Right lobe of liver (tissue), 6 donors: ENCODE results near the gene KRTAP20-3. TPM values are rescaled to one million over a fixed set of nuclear protein-coding genes. Genes with fewer than 3 reads are reported as not detected.

Source experiments
- ATAC-seq, 4 donors: fragments of 200-7000 bp; cut with Tn5 transposase; one replicate each; pipeline ENCODE4 v1.9.1; 2020; ENCODE audit warnings: mild to moderate bottlenecking in 4 of 4, moderate library complexity in 4 of 4
- DNase-seq, 3 donors: peaks; one replicate each; pipeline ENCODE4 v3.0.0-alpha.2; 2020
- H3K27ac ChIP-seq, 3 donors: fragments of 200-600 bp; one replicate each; pipeline ENCODE4 v1.8.0; 2022
- H3K27me3 ChIP-seq, 2 donors: fragments of 200-600 bp; one replicate each; pipeline ENCODE4 v1.8.0; 2022
- H3K36me3 ChIP-seq, 4 donors: fragments of 200-600 bp; sonication (generic) in 1 of 4; one replicate each; pipeline versions ENCODE4 v1.5.1 to v1.8.0; 2017 to 2022; ENCODE audit warnings: control low read depth in 1 of 4
- H3K4me1 ChIP-seq, 4 donors: fragments of 200-600 bp; sonication (generic) in 1 of 4; one replicate each; pipeline versions ENCODE4 v1.5.1 to v1.8.0; 2017 to 2022; ENCODE audit warnings: control low read depth in 1 of 4
- H3K4me3 ChIP-seq, 3 donors: fragments of 200-600 bp; one replicate each; pipeline ENCODE4 v1.8.0; 2022
- H3K9me3 ChIP-seq, 4 donors: fragments of 200-600 bp; sonication (generic) in 1 of 4; one replicate each; pipeline versions ENCODE4 v1.5.1 to v1.8.0; 2017 to 2022; ENCODE audit warnings: control low read depth in 1 of 4
- POLR2A ChIP-seq: fragments of 450-650 bp; IDR thresholded peaks from one replicate; pipeline ENCODE4 v1.6.1; 2017; ENCODE audit warnings: antibody characterized with exemption, mild to moderate bottlenecking
- WGBS: methylation state at CpG from one replicate; pipeline ENCODE4 v1.1.6; 2018; ENCODE audit warnings: low coverage, low lambda C conversion rate; ENCODE audit not compliant: insufficient coverage; ENCODE audit errors: missing lambda C conversion rate; 5-methylcytosine and 5-hydroxymethylcytosine counted together
- intact Hi-C, 2 donors: fragments of 100-400 bp; cut with DNase I; formaldehyde crosslinking; loops; one replicate each; pipeline versions ENCODE4 v1.11.2 to v1.14.1; 2022
- long read RNA-seq: library from polyadenylated mRNA; unstranded; transcript quantifications from one replicate; pipeline ENCODE4 v2.0.0, GENCODE V29; 2019
- total RNA-seq, 6 experiments: library from RNA; depleted of rRNA in 2 of 6; stranded (reverse); fragments of >200 nt in 2 of 6; fragmentation: NEBNext Ultra II Directional in 3 of 6; extraction: Animal tissue kit (Norgen Biotek cat#: 25700) in 3 of 6; gene quantifications; one replicate each; pipeline versions ENCODE4 v1.1.0 to v1.2.4, GENCODE V29; 2016 to 2023
- TF ChIP-seq, protein P1 (sequence below), 4 donors: fragments of 200-600 bp in 3 of 4; fragments of 450-650 bp in 1 of 4; IDR thresholded peaks; one replicate each; pipeline versions ENCODE4 v1.5.1 to v1.8.0; 2016 to 2022; ENCODE audit warnings: antibody characterized with exemption in 4 of 4, mild to moderate bottlenecking in 2 of 4
- donor health status: DM: no; HTN: yes; CAD: no.
- donor health status: DM: no; HTN: no; CAD: no.
- donor health status: DM: no; HTN: no; CAD: no.
- donor health status: DM: no; HTN: yes; CAD: no.
- donor health status: DM: no; HTN: yes; CAD: no.

Gene KRTAP20-3
- not detected for total RNA-seq
- long read RNA-seq = 0 reads

DNA sequence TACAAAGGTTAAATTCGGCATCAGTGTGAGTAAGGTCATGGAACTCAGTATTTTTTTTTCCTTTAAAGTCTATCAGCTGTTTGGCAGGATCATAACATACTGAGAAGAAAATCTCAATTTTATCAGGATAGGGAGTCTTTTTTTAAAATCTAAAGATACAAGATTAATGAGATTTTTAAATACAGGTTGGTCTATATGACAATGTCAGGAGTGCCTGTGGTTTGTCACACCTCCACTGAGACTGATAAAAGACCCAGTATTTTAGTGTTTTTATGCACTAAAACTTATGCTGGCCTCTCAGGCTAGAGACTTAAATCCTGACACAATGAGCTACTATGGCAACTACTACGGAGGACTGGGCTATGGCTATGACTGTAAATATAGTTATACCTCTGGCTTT lies at the start of gene KRTAP20-3:
Gene KRTAP20-3, plus strand, starts transcription at position 301 of the 400 bp plus-strand sequence.
- Histone ChIP-seq H3K4me3 (no peak within 1 kb of the TSS), H3K27ac (no peak within 1 kb of the TSS), H3K27me3 (no peaks in the 10 kb centered on the region), H3K4me1 (no peaks in the 10 kb centered on the region), H3K9me3 (no peaks in the 10 kb centered on the region), H3K36me3 (no peaks in the 10 kb centered on the region)
- DNase-seq (no peak), ATAC-seq (no peak)
- TF ChIP-seq, protein P1, sequence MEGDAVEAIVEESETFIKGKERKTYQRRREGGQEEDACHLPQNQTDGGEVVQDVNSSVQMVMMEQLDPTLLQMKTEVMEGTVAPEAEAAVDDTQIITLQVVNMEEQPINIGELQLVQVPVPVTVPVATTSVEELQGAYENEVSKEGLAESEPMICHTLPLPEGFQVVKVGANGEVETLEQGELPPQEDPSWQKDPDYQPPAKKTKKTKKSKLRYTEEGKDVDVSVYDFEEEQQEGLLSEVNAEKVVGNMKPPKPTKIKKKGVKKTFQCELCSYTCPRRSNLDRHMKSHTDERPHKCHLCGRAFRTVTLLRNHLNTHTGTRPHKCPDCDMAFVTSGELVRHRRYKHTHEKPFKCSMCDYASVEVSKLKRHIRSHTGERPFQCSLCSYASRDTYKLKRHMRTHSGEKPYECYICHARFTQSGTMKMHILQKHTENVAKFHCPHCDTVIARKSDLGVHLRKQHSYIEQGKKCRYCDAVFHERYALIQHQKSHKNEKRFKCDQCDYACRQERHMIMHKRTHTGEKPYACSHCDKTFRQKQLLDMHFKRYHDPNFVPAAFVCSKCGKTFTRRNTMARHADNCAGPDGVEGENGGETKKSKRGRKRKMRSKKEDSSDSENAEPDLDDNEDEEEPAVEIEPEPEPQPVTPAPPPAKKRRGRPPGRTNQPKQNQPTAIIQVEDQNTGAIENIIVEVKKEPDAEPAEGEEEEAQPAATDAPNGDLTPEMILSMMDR (IDR thresholded peaks at IDR 0.05) = no peak
- TF ChIP-seq POLR2A = no peak
- intact Hi-C loops = no loop called here
- 65% methylated on average over 2 of the region's 2 CpGs for WGBS

DNA sequence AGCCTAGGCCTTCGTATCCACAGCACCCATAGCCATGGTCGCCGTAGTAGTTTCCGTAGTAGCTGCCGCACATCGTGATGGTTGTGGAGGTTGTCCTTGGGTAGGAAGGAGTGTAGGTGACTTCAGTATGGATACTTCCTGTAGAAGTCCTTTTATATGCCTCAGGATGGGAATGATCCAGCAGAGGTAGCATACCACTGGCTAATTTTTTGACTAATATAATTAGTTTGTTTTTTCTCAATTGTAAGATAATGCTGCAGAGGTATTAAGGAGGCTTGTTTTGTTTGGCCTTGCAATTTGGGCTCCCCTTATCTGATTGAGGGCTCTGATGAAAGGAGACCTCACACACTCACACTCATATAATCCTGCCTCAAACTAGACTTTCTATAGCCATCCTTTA lies 43.9 kb upstream of the KRTAP20-3 start, which contains the start of gene KRTAP6-2:
Gene KRTAP6-2, minus strand, starts transcription at position 101 of the 400 bp plus-strand sequence. Its CDS starts 28 bp downstream, at position 73.
- Histone ChIP-seq H3K27ac (no peak within 1 kb of the TSS), H3K9me3 (no peaks in the 10 kb centered on the region), H3K4me3 (no peak within 1 kb of the TSS), H3K36me3 (no peaks in the 10 kb centered on the region), H3K27me3 (no peaks in the 10 kb centered on the region), H3K4me1 (no peaks in the 10 kb centered on the region)
- TF ChIP-seq, protein P1 (IDR thresholded peaks at IDR 0.05) = no peak
- TF ChIP-seq POLR2A = no peak
- no peak for ATAC-seq
- no peak for DNase-seq
- WGBS = no CpG with 5 or more reads among the region's 6 CpGs
- intact Hi-C loops = no loop called here

DNA sequence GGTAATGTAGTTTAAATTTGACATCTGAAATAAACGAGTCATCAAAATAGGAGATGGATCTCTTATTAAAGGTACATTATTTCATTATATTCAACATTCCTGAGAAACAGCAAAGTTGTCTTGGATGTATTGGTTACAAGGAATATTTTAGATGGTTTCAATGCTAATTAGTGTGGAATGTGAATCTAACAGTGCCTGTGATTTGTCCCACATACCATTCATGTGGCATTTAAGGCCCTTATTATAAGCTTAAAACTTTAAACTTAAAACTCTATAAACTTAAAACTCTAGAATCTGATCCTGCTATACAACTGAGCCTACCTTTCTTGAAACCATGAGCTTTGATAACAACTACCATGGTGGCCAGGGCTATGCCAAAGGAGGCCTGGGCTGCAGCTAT lies 41.9 kb upstream of the KRTAP20-3 start, which contains the start of gene KRTAP22-1:
Gene KRTAP22-1, plus strand, starts transcription at position 301 of the 400 bp plus-strand sequence.
- no peak for TF ChIP-seq POLR2A
- TF ChIP-seq, protein P1 (IDR thresholded peaks at IDR 0.05) = no peak
- Histone ChIP-seq H3K27ac (no peak within 1 kb of the TSS), H3K9me3 (no peaks in the 10 kb centered on the region), H3K4me3 (no peak within 1 kb of the TSS), H3K27me3 (no peaks in the 10 kb centered on the region), H3K4me1 (no peaks in the 10 kb centered on the region), H3K36me3 (no peaks in the 10 kb centered on the region)
- ATAC-seq (no peak), DNase-seq (no peak)
- intact Hi-C loops = no loop called here
- 17% methylated on average over 1 of the region's 1 CpG for WGBS

DNA sequence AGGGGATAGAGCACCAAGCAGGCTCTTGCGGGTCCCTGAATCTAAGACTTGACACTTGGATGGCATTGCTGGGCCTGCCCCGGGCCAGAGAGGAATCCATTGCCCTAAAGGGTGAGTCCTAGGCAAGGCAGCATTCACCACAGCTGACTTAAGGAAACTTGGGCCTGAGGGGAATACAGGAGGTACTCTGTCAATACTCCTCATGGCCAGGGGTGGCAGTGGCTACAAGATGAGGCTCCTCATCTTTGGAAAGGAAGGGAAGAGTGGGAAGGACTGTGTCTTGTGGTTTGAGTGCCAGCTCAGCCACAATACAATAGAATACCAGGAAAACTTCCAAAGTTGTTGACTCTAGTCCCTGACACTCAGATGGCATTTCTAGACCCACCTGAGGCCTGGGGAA lies 36.7 kb upstream of the KRTAP20-3 start:
- intact Hi-C loops = no loop called here
- Histone ChIP-seq H3K4me3 (no peak overlapping the region), H3K27ac (no peak overlapping the region), H3K27me3 (no peaks in the 10 kb centered on the region), H3K4me1 (no peaks in the 10 kb centered on the region), H3K36me3 (no peaks in the 10 kb centered on the region), H3K9me3 (no peaks in the 10 kb centered on the region)
- DNase-seq (no peak), ATAC-seq (no peak)
- no peak for TF ChIP-seq POLR2A
- TF ChIP-seq, protein P1 (IDR thresholded peaks at IDR 0.05) = no peak
- no CpG with 5 or more reads among the region's 2 CpGs for WGBS

DNA sequence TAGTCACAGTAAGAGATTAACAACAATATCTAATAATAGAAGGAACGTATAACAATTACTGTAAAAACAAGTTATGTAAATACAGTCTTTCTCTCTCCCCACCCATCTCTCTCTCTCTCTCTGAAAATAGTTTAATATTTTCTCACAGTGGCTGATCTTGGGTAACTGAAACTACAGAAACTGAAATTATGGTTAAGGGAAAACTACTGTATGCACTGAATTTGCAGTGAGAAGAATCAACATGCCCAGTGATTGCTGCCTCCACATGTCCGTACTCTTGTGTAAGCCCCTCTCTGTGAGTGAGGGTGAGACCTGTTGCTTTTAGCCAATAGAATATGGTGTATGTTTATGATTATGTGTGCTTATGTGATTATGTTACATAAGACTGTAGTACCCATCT lies 30.5 kb upstream of the KRTAP20-3 start:
- Histone ChIP-seq H3K9me3 (no peaks in the 10 kb centered on the region), H3K27me3 (no peaks in the 10 kb centered on the region), H3K4me1 (no peaks in the 10 kb centered on the region), H3K27ac (no peak overlapping the region), H3K4me3 (no peak overlapping the region), H3K36me3 (no peaks in the 10 kb centered on the region)
- DNase-seq (no peak), ATAC-seq (no peak)
- no peak for TF ChIP-seq POLR2A
- TF ChIP-seq, protein P1 (IDR thresholded peaks at IDR 0.05) = no peak
- WGBS = 42% methylated on average over 2 of the region's 2 CpGs
- intact Hi-C loops = no loop called here
